Measurements from ENCODE around the gene TTC28. TPM values are rescaled to one million over a fixed set of nuclear protein-coding genes. Genes with fewer than 3 reads are reported as not detected.

The TTC28 gene
- total RNA-seq, 2 donors from 2014 or later = 0.40 to 1.9 TPM

DNA sequence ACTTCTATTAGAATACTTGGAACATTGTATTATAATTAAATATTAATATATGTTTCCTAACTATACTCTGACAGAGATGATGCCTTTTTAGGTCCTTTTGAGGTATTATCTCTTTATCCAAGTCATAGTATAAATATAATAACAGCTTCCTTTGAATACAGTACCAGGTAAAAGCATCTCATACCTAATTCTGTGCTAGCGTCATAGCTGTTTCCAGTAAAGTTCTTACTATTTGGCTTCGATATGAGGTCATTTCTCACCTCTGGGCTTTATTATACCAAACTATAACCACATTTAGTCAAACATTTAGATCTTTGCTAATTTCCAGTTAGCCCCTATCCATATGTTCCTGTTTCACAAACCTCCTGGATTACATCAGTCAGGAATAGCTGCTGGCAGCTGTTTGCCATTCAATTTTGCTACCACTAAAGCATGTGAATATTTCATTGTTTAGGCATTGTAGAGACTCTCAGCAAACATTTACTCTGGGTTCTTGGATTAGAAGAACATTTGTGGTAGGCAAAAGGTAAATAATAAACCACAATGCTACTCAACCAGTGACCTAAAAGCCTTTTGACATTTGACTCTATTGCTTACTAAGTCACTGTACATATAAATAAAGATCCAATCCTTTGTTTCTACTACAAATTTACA, 255.1 kb downstream of the TTC28 start:
- DNase-seq (no peak), ATAC-seq (no peak)
- Mint-ChIP-seq H3K27me3 (peaks cover 21% of the 10 kb centered on the region), H3K4me1 (no peaks in the 10 kb centered on the region), H3K36me3 (ENCODE audit: low read depth) (peaks cover 2% of the 10 kb centered on the region), H3K4me3 (no peak overlapping the region), H3K27ac (no peak overlapping the region)
- no peaks in the 10 kb centered on the region for H3K9me3 ChIP-seq (ENCODE audit: control insufficient read depth, low read length, poor library complexity, severe bottlenecking)

DNA sequence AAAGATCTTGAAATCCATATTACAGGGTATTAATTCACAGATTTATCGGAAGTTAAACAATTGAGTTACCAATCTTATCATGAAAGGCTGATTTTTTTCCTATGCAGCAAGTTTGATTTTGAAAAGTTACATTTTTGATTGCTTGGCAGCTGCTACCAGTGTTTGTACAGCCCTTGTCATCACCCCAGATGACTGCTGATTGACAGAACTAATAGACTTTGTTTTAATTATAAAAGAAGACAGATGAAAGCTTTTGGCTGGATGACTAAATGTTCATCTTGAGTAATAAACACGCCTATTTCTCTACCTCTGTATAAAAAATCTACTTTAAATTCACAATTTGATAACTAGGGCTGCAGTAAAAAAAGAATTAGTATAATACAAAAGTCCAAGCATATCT, 259.7 kb downstream of the TTC28 start:
- Mint-ChIP-seq H3K4me1 (no peaks in the 10 kb centered on the region), H3K27me3 (peaks cover 25% of the 10 kb centered on the region), H3K4me3 (no peak overlapping the region), H3K36me3 (ENCODE audit: low read depth) (peaks cover 2% of the 10 kb centered on the region), H3K27ac (no peak overlapping the region)
- H3K9me3 ChIP-seq (ENCODE audit: control insufficient read depth, low read length, poor library complexity, severe bottlenecking) = no peaks in the 10 kb centered on the region
- no peak for DNase-seq
- ATAC-seq = no peak

DNA sequence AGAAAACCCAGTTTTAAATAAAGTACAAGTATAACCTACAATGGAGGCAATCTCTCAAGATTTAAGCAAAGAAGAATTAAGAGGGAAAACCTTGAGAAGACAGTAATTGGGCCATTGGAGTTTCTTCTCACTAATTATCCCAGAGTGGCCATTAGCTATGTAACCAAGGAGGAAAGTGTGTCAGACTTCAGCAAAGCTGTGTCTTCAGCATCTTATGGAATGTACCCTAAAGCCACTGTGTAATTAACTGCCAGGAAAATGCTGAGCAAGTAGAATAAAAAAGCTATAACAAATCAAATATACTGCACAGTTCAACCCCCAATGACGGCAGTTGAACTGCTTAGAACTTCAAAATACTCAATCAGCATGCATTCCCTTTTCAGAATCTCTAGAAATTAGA, 261.6 kb downstream of the TTC28 start:
- ATAC-seq = no peak
- no peak for DNase-seq
- H3K9me3 ChIP-seq (ENCODE audit: control insufficient read depth, low read length, poor library complexity, severe bottlenecking) = no peaks in the 10 kb centered on the region
- Mint-ChIP-seq H3K36me3 (ENCODE audit: low read depth) (peaks cover 5% of the 10 kb centered on the region), H3K4me3 (no peak overlapping the region), H3K4me1 (no peaks in the 10 kb centered on the region), H3K27me3 (peaks cover 32% of the 10 kb centered on the region), H3K27ac (no peak overlapping the region)

DNA sequence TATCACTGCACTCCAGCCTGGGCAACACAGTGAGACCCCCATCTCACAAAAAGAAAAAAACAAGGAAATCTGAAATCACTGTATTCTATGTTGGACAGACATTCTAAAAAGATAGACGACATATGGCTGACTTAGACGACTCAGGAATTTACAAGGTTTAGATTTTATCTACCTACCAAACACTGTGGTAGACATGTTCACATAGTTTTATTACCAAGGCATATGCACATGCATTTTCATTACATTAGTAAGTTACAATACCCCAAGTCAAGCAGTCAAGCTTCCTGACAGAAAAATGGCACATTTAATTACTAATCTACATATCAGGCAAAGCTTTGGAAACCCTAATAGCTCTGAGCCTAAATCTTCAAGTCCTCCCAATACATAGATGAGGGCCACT, 262.2 kb downstream of the TTC28 start:
- ATAC-seq (no peak), DNase-seq (no peak)
- H3K4me1 Mint-ChIP-seq = no peaks in the 10 kb centered on the region
- H3K27me3 Mint-ChIP-seq = peaks cover 36% of the 10 kb centered on the region
- peaks cover 5% of the 10 kb centered on the region for H3K36me3 Mint-ChIP-seq (ENCODE audit: low read depth)
- no peak overlapping the region for H3K27ac Mint-ChIP-seq
- H3K4me3 Mint-ChIP-seq = no peak overlapping the region
- H3K9me3 ChIP-seq (ENCODE audit: control insufficient read depth, low read length, poor library complexity, severe bottlenecking) = no peaks in the 10 kb centered on the region

DNA sequence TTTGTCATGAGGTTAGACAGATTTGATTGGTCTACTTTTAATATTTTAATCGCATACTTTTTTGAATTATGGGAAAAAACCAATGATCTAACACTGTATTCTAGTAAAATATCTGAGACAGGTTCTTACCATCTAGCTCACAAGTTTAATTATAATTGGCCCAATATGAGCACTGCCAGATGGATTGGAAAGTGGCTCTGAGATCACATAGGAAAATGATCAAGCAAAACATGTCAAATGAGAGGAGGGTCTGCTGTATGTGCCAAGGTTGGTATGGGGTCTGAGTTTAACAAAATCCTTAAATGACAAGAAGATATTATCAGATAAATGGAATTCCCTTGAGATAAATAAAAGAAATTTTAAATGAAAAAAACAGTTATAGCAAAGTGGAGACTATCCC, 264.7 kb downstream of the TTC28 start:
- Mint-ChIP-seq H3K4me1 (no peaks in the 10 kb centered on the region), H3K4me3 (no peak overlapping the region), H3K27ac (no peak overlapping the region), H3K36me3 (ENCODE audit: low read depth) (peaks cover 5% of the 10 kb centered on the region), H3K27me3 (peaks cover 45% of the 10 kb centered on the region)
- ATAC-seq = no peak
- no peak for DNase-seq
- no peaks in the 10 kb centered on the region for H3K9me3 ChIP-seq (ENCODE audit: control insufficient read depth, low read length, poor library complexity, severe bottlenecking)

DNA sequence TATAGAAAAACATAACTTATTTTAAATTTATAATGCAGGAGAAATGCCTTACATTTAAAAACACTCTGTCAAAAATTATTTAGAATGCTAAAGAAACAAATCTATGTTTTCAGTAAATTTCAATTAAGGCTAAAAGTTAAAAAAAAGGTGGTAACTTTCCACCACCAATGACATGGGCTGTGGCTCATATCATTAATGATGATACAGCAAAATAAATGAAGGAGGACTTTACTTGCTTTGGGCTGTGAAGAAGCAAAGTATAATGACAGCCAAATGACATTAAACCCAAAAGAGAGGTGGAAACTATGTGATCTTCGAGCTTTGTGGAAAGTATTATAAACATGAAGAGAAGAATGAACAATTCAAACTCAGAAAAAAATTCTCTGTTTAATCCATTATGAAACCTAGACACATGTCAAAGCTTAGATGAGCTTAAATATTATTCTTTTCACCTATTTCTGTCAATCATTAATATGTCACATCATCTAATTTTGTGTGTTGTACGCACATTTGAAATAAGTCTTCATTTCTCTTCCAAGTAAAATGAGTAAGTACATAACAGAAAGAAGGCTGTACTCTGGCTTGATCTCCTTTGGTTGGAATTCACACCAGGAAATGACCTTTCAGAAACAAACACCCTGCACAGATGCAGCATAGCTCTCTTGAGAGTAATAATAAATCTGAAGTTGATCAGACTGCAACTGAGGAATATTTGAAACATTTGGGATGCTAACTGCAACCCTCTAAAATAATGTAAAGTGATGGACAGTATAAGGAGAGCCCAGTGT, 265.8 kb downstream of the TTC28 start:
- no peak for DNase-seq
- Mint-ChIP-seq H3K4me1 (no peaks in the 10 kb centered on the region), H3K36me3 (ENCODE audit: low read depth) (peaks cover 5% of the 10 kb centered on the region), H3K27me3 (peaks cover 48% of the 10 kb centered on the region), H3K4me3 (no peak overlapping the region), H3K27ac (no peak overlapping the region)
- no peak for ATAC-seq
- no peaks in the 10 kb centered on the region for H3K9me3 ChIP-seq (ENCODE audit: control insufficient read depth, low read length, poor library complexity, severe bottlenecking)

DNA sequence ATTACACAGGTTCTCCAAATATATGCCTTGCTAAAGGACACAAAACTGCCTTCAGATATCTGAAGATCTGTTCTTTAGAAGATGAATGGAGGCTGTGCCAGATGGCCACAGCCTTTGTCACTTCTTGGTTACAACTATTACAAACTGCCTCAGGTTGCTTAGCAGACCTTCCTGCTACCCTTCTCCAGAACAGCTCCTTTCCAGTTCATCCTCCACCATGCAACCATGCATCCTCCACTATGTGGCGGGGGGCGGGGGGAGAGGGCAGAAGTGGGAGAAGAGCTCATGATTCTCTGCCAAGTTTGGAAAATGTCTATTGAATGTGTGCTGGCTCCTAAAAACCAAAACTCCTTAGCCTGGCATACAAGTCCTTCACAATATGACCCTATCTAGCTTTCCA, 267.5 kb downstream of the TTC28 start:
- Mint-ChIP-seq H3K4me1 (no peaks in the 10 kb centered on the region), H3K27ac (no peak overlapping the region), H3K36me3 (ENCODE audit: low read depth) (peaks cover 5% of the 10 kb centered on the region), H3K27me3 (peaks cover 49% of the 10 kb centered on the region), H3K4me3 (no peak overlapping the region)
- ATAC-seq (no peak), DNase-seq (no peak)
- no peaks in the 10 kb centered on the region for H3K9me3 ChIP-seq (ENCODE audit: control insufficient read depth, low read length, poor library complexity, severe bottlenecking)

DNA sequence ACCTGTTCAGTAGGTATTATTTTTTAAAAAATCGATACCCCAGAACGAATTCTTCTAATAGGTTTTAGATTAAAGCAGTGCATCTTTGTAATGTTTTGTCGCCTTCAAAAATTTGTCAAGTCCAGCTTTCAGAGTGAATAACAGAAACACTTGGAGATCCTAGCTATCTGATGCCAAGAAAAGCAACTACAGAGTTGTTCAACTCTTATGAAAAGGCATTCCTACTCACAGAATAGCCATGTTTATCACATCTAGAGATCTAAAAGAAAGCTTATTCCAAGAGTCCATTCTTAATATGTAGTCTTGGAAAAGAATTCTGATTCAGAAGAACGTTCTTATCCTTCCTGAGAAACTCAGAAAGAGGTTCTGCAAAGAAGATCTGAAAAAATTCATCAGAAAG, 268.5 kb downstream of the TTC28 start:
- peaks cover 40% of the 10 kb centered on the region for H3K27me3 Mint-ChIP-seq
- ATAC-seq = no peak
- H3K4me3 Mint-ChIP-seq = no peak overlapping the region
- H3K4me1 Mint-ChIP-seq = no peaks in the 10 kb centered on the region
- H3K9me3 ChIP-seq (ENCODE audit: control insufficient read depth, low read length, poor library complexity, severe bottlenecking) = no peaks in the 10 kb centered on the region
- H3K27ac Mint-ChIP-seq = no peak overlapping the region
- H3K36me3 Mint-ChIP-seq (ENCODE audit: low read depth) = peaks cover 5% of the 10 kb centered on the region
- DNase-seq = no peak

DNA sequence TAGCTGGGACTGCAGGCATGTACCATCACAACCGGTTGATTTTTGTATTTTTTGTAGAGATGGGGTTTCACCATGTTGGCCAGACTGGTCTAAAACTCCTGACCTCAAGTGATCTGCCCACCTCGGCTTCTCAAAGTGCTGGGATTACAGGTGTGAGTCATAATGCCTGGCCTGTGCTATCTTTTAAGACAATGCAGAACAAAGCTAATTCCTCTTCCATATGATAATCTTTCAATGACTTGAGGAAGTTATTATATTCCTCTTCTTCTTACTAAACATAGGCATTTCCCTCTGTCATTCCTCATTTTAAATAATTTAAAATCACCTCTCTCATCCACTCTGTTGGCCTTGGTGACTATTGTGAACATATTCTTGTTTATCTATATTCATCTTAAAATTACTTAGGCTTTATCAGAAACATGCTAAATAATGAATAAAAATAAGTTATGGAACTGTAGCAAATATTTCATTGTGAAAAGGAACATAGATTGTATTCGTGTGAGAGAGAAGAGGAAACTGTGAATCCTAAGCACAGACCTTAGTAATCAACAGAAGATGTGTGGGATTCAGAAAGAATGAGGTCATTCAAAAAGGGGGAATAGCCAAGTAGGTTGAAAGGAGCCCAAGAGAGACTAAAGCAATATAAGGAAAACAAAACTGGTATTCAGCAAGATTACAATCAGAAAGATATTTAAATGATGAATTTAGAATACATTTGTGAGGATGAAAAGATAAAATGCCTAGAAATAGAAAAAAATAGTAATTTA, 269.4 kb downstream of the TTC28 start:
- no peak overlapping the region for H3K4me3 Mint-ChIP-seq
- H3K27me3 Mint-ChIP-seq = peaks cover 40% of the 10 kb centered on the region
- no peak for DNase-seq
- no peak for ATAC-seq
- no peaks in the 10 kb centered on the region for H3K9me3 ChIP-seq (ENCODE audit: control insufficient read depth, low read length, poor library complexity, severe bottlenecking)
- H3K4me1 Mint-ChIP-seq = no peaks in the 10 kb centered on the region
- H3K27ac Mint-ChIP-seq = no peak overlapping the region
- H3K36me3 Mint-ChIP-seq (ENCODE audit: low read depth) = peaks cover 5% of the 10 kb centered on the region

DNA sequence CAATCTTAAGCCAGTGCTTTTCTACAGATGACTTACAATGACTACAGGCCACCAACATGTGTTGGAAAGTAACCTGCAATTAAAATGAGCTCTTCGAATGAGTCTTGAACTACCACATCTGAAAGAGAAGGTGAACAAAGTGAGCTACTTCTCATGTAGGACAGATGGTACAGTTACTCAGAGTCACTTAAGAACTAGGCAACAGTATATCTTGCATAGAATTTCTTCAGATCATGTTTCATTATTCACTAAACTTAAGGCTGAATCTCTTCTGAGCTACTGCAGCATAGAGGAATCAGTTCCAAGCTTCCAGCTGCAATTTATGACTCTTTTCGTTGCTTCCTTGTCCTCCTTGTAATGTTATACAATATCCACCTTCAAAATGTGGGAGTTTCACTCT, 270.9 kb downstream of the TTC28 start:
- Mint-ChIP-seq H3K36me3 (ENCODE audit: low read depth) (no peaks in the 10 kb centered on the region), H3K4me3 (no peak overlapping the region), H3K27me3 (peaks cover 27% of the 10 kb centered on the region), H3K4me1 (no peaks in the 10 kb centered on the region), H3K27ac (no peak overlapping the region)
- DNase-seq (no peak), ATAC-seq (no peak)
- no peaks in the 10 kb centered on the region for H3K9me3 ChIP-seq (ENCODE audit: control insufficient read depth, low read length, poor library complexity, severe bottlenecking)

DNA sequence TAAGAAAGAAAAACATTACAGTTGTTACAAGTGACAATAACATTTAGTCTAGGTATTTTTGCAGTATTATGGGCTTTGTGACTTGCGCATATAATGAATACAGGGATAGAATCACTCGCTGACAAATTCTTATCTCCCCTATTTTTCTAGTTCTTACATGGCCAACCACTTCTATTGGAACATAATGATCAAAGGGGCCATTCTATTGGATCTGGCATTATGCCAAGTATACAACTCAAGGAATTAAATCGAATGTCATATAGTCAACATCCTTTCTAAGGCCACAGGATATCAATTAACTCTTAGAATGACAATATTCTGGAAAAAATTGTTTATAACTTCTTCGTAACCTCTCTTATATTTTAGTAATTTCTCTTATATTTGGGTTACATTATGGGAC, 272.0 kb downstream of the TTC28 start:
- Mint-ChIP-seq H3K27ac (no peak overlapping the region), H3K36me3 (ENCODE audit: low read depth) (no peaks in the 10 kb centered on the region), H3K27me3 (peaks cover 21% of the 10 kb centered on the region), H3K4me1 (no peaks in the 10 kb centered on the region), H3K4me3 (no peak overlapping the region)
- DNase-seq = no peak
- no peaks in the 10 kb centered on the region for H3K9me3 ChIP-seq (ENCODE audit: control insufficient read depth, low read length, poor library complexity, severe bottlenecking)
- no peak for ATAC-seq

DNA sequence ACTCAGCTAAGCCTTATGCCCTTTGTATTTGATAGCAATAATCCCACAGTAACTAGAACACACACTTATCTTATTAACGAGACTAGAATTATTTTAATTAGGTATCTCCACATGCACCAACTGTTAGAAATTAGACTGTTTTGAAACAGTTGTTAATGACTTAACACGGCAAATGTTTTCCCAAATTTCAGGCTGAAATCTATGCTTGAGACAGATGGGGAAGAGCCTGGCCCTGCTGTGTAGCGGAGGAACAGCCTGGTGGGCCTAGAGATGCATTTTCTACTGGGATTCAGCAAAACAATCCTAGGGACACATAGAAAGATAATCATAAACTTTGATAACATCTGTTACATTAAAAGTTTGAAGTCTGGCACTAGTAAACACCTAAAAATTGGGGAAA, 273.4 kb downstream of the TTC28 start:
- H3K27ac Mint-ChIP-seq = no peak overlapping the region
- no peaks in the 10 kb centered on the region for H3K36me3 Mint-ChIP-seq (ENCODE audit: low read depth)
- no peak for DNase-seq
- no peak overlapping the region for H3K4me3 Mint-ChIP-seq
- ATAC-seq = no peak
- no peaks in the 10 kb centered on the region for H3K9me3 ChIP-seq (ENCODE audit: control insufficient read depth, low read length, poor library complexity, severe bottlenecking)
- H3K27me3 Mint-ChIP-seq = peaks cover 15% of the 10 kb centered on the region
- no peaks in the 10 kb centered on the region for H3K4me1 Mint-ChIP-seq

DNA sequence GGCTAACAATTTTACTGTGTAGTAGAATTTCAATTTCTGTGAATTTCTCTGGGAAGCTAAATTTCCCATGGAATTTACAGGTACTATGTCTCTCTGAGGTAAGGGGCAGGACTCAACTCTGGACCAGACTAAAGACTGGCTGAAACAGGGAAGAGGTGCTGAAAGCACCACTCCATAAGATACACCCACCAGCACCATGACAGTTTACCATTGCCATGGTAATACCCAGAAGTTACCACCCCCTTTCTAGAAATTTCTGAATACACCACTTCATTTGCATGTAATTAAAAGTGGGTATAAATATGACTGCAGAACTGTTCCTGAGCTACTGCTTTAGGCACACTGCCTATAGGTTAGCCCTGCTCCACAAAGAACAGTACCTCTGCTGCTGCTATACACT, 274.1 kb downstream of the TTC28 start:
- Mint-ChIP-seq H3K36me3 (ENCODE audit: low read depth) (no peaks in the 10 kb centered on the region), H3K4me1 (no peaks in the 10 kb centered on the region), H3K27ac (no peak overlapping the region), H3K4me3 (no peak overlapping the region), H3K27me3 (peaks cover 15% of the 10 kb centered on the region)
- no peaks in the 10 kb centered on the region for H3K9me3 ChIP-seq (ENCODE audit: control insufficient read depth, low read length, poor library complexity, severe bottlenecking)
- ATAC-seq = no peak
- DNase-seq = no peak
